Stomach (tissue), 4 donors: Measurements from ENCODE around the gene KCNJ14.

Source experiments
- EP300 ChIP-seq: sonication (generic); formaldehyde crosslinking; IDR thresholded peaks from one replicate; pipeline ENCODE4 v1.6.1; 2017; ENCODE audit warnings: antibody characterized with exemption
- POLR2A ChIP-seq, 4 donors: fragments of 450-650 bp; IDR thresholded peaks; one replicate each; pipeline ENCODE4 v1.6.1; 2016; ENCODE audit warnings: antibody characterized with exemption in 4 of 4, control low read depth in 2 of 4, mild to moderate bottlenecking in 1 of 4, moderate library complexity in 1 of 4
- TF ChIP-seq, protein P1 (sequence below), 7 experiments: fragments of 450-650 bp in 4 of 7; fragments of 200-600 bp in 3 of 7; sonication (generic) in 3 of 7; IDR thresholded peaks; one replicate each; pipeline ENCODE4 v1.5.1; 2016 to 2019; ENCODE audit warnings: antibody characterized with exemption in 7 of 7, control low read depth in 2 of 7, mild to moderate bottlenecking in 1 of 7

DNA sequence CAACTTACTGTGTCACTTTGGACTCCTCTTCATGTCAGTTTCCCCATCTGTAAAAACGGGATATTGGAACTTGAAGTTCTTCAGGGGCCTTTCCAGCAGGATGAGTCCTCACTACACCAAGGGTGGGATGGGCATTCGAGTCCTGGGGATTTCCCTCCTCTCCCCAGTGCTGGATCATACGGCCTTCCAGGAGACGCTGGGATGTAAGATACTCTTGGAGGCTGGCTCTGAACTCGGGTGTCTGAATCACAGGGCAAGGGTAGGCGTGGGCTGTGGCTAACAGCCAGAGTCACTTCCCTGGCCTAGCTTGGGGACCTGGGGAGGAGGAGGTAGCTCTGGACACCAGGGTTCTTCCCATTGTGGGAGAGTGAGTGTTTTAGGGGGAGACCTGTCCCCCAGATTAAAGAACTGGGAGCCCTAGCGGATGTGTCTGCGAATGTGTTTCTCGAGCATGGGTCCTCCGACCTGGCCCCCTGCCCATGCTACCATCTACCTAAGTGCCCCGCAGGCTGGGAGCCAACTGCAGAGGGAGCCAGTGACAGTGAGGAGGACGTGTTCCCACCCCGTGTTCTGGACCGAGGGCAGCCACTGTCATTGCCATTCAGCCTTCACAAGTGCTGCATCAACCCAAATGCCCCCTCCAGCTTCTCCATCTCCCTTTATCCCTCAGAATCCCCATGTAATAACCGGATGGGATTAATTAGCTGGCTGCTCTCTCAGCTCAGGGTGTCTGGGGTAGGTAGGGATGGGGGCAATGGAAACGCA lies 11.4 kb downstream of the KCNJ14 start:
- TF ChIP-seq, protein P1, sequence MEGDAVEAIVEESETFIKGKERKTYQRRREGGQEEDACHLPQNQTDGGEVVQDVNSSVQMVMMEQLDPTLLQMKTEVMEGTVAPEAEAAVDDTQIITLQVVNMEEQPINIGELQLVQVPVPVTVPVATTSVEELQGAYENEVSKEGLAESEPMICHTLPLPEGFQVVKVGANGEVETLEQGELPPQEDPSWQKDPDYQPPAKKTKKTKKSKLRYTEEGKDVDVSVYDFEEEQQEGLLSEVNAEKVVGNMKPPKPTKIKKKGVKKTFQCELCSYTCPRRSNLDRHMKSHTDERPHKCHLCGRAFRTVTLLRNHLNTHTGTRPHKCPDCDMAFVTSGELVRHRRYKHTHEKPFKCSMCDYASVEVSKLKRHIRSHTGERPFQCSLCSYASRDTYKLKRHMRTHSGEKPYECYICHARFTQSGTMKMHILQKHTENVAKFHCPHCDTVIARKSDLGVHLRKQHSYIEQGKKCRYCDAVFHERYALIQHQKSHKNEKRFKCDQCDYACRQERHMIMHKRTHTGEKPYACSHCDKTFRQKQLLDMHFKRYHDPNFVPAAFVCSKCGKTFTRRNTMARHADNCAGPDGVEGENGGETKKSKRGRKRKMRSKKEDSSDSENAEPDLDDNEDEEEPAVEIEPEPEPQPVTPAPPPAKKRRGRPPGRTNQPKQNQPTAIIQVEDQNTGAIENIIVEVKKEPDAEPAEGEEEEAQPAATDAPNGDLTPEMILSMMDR (IDR thresholded peaks at IDR 0.05) = no peak
- TF ChIP-seq EP300 (no peak), POLR2A (IDR thresholded peaks at IDR 0.05) (no peak)
